ENCODE results near the gene CDV3. TPM values are rescaled to one million over a fixed set of nuclear protein-coding genes. Genes with fewer than 3 reads are reported as not detected.
A peak's percentile ranks its signal among the peaks of the same experiment; 100 is the strongest.

Gene CDV3
- total and polyA plus RNA-seq, 9 of the 15 experiments (the other 6 are each of a cell fraction or from before 2014, with no cell fraction given) = 72.3 to 273 (median 116) TPM

- TF ChIP-seq, protein P1, sequence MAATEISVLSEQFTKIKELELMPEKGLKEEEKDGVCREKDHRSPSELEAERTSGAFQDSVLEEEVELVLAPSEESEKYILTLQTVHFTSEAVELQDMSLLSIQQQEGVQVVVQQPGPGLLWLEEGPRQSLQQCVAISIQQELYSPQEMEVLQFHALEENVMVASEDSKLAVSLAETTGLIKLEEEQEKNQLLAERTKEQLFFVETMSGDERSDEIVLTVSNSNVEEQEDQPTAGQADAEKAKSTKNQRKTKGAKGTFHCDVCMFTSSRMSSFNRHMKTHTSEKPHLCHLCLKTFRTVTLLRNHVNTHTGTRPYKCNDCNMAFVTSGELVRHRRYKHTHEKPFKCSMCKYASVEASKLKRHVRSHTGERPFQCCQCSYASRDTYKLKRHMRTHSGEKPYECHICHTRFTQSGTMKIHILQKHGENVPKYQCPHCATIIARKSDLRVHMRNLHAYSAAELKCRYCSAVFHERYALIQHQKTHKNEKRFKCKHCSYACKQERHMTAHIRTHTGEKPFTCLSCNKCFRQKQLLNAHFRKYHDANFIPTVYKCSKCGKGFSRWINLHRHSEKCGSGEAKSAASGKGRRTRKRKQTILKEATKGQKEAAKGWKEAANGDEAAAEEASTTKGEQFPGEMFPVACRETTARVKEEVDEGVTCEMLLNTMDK (IDR thresholded peaks at IDR 0.05; ENCODE audit: borderline replicate concordance, insufficient read depth, low read depth, low read length, poor library complexity, severe bottlenecking) = no peak
- TF ChIP-seq RBBP5 (IDR thresholded peaks at IDR 0.05; ENCODE audit: borderline replicate concordance, insufficient read depth, low read length, poor library complexity, severe bottlenecking) (no peak), PTBP1 (IDR thresholded peaks at IDR 0.05; ENCODE audit: low read depth, low read length) (no peak), HOXB6 (CRISPR knock-in tag; IDR thresholded peaks at IDR 0.05; ENCODE audit: borderline replicate concordance) (no peak), POLR2A (conservative IDR thresholded peaks at IDR 0.05) (no peak)
Observed at GRCh38 chr3:133572158-133573053, 1.1 kb upstream of the CDV3 start (continued).

GRCh38 chr3:133573054-133573628 lies 345 bp upstream of the CDV3 start:
- no TSS peak for BruUV-seq (replicated peaks)
- H3K79me2 ChIP-seq (ENCODE audit: control insufficient read depth, insufficient read depth, low read length) = peaks cover 43% of the 10 kb centered on the region
- peaks cover 7 to 20% of the 10 kb centered on the region in 2 experiments; a peak in 4 of 5 replicates for H3K4me1 ChIP-seq (replicated peaks in 1 of 2; ENCODE audit: control insufficient read depth in 2 of 2, insufficient read depth in 2 of 2, low read length in 2 of 2)
- 0% methylated on average over 22 of the region's 33 CpGs for WGBS (ENCODE audit: insufficient coverage, low coverage, missing lambda C conversion rate)
- H3K4me3 ChIP-seq = peak overlapping the region; percentile 80
- peak; percentile 81 to 98 (median 89) for DNase-seq (ENCODE audit: extremely low read depth in 1 of 4, low spot score in 3 of 4)
- peak overlapping the region; percentile 77 to 96 for H3K9ac ChIP-seq (ENCODE audit: insufficient read depth in 1 of 2, low read depth in 2 of 2, low read length in 2 of 2)
- ATAC-seq = peak; percentile 93
- ChIA-PET POLR2A (interaction anchor here (0.7 to 2.0 kb wide), 5 partner anchors 11 to 1363 kb away, joined by 3 to 10 read pairs (median 4); no protein-coding TSS in a partner anchor), CTCF (ENCODE audit: low intra/inter-chr PET ratio) (no interaction called here)
- peak overlapping the region; percentile 79 for H3K4me2 ChIP-seq (ENCODE audit: insufficient read depth, low read length)
- no peaks in the 10 kb centered on the region for H3K9me1 ChIP-seq (ENCODE audit: control insufficient read depth, insufficient read depth, low read length)
- peak overlapping the region; percentile 84 for H2AFZ ChIP-seq (ENCODE audit: low read depth, low read length)
- peaks cover 20% of the 10 kb centered on the region for H4K20me1 ChIP-seq (replicated peaks; ENCODE audit: control insufficient read depth, insufficient read depth, low read length)
- FAIRE-seq = peak; percentile 99
- H3K27me3 ChIP-seq (ENCODE audit: control insufficient read depth in 2 of 2, insufficient read depth in 2 of 2, low read length in 2 of 2) = no peaks in the 10 kb centered on the region
- in situ Hi-C loops (cut with MboI) = no loop called here
- intact Hi-C loops (cut with micrococcal nuclease) = loop anchor here (10.0 kb wide), 1 partner anchor 848 kb away; the partner anchor contains the start of gene NPHP3
- H3K27ac ChIP-seq (ENCODE audit: extremely low read depth, low read depth, low read length) = peak overlapping the region; percentile 95
- peaks cover 34% of the 10 kb centered on the region for H3K36me3 ChIP-seq (ENCODE audit: control insufficient read depth, insufficient read depth, low read length)
- no peaks in the 10 kb centered on the region for H3K9me3 ChIP-seq (replicated peaks; ENCODE audit: control insufficient read depth, insufficient read depth, low read depth, low read length)
- TF ChIP-seq MEIS2 (IDR thresholded peaks at IDR 0.05; ENCODE audit: partially characterized antibody) (peak; percentile 72), NR2C2 (CRISPR knock-in tag; IDR thresholded peaks at IDR 0.05) (peak; percentile 86; the same call in 1 of the 2 replicates), NR2C2 (tag; IDR thresholded peaks at IDR 0.05) (peak; percentile 96), HMBOX1 (IDR thresholded peaks at IDR 0.05) (no peak), FOS (IDR thresholded peaks at IDR 0.05; ENCODE audit: extremely low read depth, insufficient read length) (peak; percentile 14)
- TF ChIP-seq, protein P2, sequence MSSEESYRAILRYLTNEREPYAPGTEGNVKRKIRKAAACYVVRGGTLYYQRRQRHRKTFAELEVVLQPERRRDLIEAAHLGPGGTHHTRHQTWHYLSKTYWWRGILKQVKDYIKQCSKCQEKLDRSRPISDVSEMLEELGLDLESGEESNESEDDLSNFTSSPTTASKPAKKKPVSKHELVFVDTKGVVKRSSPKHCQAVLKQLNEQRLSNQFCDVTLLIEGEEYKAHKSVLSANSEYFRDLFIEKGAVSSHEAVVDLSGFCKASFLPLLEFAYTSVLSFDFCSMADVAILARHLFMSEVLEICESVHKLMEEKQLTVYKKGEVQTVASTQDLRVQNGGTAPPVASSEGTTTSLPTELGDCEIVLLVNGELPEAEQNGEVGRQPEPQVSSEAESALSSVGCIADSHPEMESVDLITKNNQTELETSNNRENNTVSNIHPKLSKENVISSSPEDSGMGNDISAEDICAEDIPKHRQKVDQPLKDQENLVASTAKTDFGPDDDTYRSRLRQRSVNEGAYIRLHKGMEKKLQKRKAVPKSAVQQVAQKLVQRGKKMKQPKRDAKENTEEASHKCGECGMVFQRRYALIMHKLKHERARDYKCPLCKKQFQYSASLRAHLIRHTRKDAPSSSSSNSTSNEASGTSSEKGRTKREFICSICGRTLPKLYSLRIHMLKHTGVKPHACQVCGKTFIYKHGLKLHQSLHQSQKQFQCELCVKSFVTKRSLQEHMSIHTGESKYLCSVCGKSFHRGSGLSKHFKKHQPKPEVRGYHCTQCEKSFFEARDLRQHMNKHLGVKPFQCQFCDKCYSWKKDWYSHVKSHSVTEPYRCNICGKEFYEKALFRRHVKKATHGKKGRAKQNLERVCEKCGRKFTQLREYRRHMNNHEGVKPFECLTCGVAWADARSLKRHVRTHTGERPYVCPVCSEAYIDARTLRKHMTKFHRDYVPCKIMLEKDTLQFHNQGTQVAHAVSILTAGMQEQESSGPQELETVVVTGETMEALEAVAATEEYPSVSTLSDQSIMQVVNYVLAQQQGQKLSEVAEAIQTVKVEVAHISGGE (CRISPR knock-in tag; IDR thresholded peaks at IDR 0.05) = no peak
